Hematopoietic multipotent progenitor cell treated with erythropoietin and hydrocortisone succinate and interleukin-3 and kit ligand, for 17 days (in vitro differentiated cells): Measurements from ENCODE around the gene GPR31.

Experiments
- DNase-seq: peaks from one replicate; pipeline ENCODE4 v3.0.0-alpha.2; 2015; ENCODE audit warnings: low spot score

Gene GPR31

DNA sequence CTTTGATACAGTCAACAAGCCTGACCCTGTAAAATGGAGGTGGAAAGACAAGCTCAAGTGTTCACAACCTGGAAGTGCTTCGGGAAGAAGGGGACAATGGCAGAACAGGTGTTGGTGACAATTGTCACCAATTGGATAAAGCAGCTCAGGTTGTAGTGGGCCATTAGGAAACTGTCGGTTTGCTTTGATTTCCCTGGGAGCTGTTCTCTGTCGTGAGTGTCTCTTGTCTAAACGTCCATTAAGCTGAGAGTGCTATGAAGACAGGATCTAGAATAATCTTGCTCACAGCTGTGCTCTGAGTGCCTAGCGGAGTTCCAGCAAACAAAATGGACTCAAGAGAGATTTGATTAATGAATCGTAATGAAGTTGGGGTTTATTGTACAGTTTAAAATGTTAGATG, 19.9 kb downstream of the GPR31 start:
- DNase-seq = no peak

DNA sequence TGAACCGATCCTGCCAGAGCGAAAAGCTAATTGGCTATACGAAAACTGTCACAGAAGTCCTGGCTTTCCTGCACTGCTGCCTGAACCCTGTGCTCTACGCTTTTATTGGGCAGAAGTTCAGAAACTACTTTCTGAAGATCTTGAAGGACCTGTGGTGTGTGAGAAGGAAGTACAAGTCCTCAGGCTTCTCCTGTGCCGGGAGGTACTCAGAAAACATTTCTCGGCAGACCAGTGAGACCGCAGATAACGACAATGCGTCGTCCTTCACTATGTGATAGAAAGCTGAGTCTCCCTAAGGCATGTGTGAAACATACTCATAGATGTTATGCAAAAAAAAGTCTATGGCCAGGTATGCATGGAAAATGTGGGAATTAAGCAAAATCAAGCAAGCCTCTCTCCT, 20.7 kb downstream of the GPR31 start:
- no peak for DNase-seq

DNA sequence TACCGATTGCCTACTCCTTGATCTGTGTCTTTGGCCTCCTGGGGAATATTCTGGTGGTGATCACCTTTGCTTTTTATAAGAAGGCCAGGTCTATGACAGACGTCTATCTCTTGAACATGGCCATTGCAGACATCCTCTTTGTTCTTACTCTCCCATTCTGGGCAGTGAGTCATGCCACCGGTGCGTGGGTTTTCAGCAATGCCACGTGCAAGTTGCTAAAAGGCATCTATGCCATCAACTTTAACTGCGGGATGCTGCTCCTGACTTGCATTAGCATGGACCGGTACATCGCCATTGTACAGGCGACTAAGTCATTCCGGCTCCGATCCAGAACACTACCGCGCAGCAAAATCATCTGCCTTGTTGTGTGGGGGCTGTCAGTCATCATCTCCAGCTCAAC, 21.4 kb downstream of the GPR31 start:
- no peak for DNase-seq

DNA sequence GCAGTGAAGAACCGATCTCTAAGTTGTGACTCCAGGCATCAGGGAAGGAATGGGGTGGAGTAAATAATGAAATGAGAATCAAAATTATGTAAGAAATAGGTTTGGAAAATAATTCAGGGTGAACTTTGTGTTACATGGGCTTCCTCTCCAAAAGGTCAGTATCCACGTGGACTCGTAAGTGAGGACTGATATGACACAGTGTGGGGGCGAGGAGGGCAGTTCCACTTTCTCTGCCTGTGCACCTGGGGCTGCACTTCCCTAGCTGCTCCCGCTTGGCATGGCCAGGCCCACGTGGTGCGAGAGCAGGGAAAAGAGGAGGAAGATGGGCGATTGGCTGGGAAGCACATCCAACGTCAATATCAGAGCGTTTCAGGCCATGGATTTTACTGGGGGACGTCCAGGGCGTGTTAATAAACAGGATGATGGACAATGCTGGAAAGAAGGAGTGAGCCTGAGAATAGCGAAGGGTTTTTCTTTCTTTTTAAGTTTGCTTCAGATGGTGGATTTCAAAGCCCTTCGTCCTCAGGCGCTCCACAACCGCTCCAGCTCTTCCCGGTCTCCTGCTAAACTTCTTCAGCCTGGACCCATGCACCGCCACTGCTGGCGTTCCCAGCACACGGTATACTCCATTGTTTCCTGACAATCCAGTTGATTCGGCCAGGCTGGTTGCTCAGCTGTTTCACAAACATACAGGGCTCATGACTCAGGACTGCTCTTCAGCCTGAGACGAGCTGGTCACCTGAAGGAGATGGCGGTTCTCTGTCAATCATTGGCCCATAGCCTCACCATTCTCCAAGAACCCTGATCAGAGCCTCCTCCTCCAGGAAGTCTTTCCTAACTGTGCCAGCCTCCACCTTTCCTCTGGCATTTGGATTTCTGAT, 23.1 kb downstream of the GPR31 start:
- DNase-seq = no peak

DNA sequence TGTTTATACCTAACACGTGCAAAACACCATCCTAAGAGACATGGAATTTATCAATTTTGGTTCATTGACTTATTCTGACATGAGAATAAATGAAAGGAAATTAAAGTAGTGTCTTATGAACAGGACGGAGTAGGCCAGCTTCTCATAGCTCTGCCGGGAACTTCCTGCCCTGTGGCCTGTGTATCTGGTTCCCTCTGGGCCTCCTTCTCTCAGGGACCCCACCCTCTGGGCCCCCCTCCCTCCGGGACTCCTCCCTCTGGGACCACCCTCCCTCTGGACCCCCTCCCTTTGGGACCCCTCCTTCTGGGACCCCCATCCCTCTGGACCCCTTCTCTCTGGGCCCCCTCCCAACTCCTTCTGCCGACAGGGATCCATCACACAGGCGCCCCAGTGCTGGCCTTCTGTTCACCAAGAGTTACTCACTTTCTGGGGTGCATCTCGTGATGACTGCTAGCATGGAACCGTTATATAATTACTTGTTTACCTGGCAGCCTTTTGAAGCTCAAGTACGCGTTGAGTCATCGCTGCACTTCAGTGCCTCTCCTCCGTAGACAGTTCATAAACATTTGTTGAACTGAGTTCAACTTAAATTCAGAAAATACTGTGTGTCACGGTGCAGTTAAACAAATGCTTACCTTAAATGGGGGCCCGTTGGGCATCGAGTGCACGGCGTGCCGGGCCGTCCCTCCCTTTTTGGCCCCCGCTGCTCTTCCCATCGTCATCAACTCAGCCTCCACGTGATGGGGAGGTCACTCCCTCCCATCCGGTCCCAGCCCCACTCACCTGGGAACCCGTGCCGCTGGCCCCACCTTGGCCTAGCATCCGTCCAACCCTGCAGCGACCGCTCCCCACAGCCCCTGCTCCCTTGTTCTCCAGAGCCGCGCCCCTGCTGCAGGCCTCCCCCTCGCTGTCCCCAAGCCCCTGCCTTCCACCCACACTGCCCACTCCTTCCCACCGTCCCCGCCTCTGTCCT, 26.8 kb downstream of the GPR31 start:
- DNase-seq = no peak

DNA sequence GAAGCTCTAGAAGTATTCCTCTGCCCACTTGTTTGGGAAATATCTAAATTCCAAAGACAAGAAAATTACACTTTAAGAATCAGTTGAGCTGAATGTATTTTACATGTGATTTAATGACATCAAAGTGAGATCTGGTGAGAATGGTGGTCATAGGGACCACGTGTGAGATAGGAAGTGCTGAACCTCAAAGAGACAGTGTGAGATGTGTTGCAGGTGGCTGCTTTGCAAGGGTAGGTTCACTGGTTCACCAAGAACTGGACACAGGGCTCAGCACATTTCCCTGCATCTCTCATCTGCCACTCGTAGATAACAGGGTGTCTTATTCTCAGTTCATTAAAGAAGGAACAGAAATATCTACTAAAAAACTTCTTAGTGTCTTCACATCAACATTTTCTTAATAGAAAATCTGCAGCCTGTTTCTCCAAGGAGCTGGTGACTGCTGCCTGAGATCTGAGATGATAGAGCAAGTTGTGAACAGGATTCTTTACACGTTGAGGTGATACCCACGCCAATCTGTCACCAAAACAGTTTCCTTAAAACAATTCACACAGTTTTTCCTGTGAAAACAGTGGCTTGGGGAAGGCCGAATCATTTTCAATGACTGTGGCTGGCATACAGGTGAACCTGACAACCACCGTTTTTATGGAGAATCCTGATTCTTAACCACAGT, 27.6 kb downstream of the GPR31 start:
- DNase-seq = no peak

DNA sequence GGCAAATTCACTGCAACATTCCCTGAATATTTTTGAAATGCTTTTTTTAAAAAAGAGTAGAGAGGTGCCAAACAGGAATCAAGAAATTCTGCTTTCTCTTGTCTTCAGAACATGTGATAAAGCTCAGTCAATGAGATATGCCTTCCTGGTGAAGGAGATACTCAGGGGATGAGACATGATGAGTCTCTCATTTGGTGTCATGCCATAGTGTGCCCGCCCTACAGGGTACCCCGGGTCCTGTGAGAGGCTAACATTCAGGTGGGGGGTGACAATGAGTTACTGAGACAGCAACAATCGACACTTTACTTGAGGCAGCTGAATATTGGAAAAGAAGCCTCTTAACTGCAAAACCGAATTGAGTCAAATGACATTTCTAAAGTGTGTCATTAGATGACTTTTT, 28.2 kb downstream of the GPR31 start:
- DNase-seq = no peak

DNA sequence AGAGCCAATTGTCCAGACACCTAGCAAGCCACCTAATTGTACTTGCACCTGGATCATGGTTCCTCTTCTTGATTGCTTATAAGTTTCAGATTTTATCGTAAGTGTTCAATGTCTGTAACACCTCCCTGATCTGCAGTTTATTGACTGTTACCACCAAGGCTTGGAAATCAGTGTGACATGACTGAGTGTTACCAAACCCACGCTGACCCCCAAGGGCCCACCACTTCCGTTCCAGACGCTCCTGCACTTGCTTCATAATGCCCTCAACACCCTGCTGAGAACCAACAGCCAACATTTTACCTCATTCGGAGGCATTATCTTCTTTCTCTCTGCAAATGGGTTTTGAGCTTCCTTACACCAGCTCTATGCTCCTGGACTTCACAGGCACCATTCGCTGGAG, 28.6 kb downstream of the GPR31 start:
- no peak for DNase-seq

DNA sequence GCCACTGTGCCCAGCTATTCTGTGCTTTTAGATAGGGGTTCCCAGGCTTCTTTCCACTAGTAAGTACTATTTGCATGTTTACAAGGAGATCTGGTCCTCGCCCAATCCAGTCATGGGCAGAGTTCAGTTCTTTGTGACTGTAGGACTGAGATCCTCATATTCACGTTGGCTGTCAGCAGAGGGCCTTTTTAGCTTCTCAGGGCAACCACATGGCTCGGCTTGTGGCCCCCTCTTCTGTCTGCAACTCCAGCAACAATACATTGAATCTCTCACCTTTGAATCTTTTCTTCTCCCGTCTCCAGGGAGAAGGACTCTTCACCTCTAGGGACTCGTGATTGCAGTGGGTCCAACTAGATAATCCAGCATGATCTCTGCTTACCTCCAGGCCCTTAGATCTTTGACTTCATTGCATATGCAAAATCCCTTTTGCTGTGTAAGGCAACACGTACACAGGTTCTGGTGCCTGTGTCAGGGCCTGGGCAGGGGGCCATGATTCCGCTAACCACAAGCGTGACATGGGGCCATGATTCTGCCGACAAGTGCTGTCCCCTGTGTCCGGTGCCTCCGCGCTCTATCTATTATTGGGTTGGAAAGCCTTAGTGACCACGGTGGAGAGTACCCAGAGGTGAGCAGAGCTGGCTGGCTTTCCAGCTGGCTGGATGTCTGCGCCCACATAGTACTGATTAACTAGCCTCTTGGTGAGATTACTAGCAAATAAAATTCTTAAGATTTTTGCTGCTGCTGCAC, 29.8 kb downstream of the GPR31 start:
- DNase-seq = no peak

DNA sequence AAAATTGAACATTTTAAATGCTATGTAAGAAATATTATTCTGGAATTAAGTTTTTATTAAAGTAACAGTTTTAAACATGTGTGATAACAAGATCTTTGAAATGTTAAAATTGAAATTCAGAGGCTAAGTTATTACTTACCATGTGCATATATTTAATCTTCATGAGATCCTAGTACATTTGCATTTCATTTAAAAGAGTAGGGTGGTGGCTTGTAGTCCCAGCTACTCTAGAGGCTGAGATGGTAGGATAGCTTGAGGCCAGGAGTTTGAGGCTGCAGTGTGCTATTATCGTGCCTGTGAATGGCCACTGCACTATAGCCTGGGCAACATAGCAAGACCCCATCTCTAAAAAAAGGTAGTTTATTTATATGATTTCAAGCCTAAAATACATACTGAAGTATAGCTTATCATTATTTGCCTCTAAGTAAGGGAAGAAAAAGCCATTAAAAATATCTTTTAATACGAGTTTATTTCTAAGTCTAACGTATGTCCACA, 31.9 kb downstream of the GPR31 start:
- no peak for DNase-seq

DNA sequence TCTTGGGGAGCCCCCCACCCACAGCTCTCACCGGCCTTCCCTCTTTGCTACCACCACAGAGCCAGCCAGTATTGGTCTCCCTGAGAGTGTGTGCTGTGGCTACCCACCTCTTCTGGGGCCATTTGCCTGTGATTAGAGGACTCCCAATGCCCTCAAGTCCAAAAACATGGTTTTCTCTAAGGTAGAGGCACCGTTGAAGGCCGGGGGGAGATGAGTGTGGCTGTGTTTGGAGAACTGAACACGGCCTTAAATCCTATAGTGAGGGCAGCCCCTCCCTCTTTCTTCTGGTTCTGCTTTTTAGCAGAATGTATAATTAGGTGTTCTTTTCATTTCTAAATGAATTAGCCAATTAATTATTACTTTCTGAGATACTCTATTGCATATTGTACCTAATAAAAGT, 32.4 kb downstream of the GPR31 start:
- no peak for DNase-seq

DNA sequence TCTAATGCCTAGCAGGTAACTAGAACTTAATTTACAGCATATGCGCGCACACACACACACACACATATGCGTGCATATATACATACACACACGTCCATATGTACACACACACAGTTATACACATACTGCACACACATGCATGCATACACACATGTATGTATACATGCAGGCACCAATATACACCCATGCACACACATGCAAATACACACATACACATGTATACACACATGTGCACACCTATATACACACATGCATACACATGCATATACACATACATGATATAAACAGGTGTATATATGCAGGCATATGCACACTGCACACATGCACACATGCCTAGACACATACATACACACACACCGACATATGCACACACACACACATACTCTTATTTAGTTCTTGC, 33.0 kb downstream of the GPR31 start:
- no peak for DNase-seq

DNA sequence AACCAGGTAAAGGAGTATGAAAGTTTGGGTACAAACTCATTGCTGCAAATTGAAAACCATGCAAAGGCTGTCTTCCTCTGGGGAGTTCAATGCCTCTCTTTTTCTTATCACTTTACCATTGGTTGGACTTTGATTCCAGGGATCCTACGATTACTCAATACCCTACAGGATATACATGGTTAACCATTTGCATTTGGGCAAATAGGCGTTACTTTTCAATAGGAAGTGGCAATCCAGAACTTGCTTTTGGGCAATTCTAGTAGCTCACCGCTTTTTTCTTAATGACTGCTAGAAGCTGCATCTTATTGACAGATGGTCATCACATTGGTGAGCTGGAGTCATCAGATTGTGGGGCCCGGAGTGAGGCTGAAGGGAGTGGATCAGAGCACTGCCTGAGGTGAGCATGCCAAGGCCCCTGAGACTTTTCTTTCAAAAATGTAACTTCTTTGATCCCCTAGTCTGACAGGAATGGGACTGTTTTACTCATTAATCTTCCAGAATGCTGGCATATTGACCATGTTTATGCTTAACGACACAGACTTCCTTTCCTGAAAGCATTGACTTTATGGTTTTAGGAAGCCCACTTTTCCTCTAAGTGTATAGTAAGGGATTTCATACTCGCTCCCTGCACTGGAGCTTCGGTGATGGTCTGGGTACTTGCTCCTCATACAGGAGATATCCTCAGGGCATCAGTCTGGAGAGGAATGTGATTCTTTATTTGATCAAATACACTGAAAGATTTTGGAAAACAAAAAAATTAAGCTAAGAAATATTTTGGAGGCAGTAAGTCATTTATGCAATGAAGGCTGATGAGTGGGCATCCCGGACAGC, 34.7 kb downstream of the GPR31 start, which contains the start of gene CCR6:
TSS of gene CCR6 (plus strand) at position 270 of the 831 bp plus-strand sequence. CDS start 13,039 bp downstream, outside the sequence.
- DNase-seq = no peak

DNA sequence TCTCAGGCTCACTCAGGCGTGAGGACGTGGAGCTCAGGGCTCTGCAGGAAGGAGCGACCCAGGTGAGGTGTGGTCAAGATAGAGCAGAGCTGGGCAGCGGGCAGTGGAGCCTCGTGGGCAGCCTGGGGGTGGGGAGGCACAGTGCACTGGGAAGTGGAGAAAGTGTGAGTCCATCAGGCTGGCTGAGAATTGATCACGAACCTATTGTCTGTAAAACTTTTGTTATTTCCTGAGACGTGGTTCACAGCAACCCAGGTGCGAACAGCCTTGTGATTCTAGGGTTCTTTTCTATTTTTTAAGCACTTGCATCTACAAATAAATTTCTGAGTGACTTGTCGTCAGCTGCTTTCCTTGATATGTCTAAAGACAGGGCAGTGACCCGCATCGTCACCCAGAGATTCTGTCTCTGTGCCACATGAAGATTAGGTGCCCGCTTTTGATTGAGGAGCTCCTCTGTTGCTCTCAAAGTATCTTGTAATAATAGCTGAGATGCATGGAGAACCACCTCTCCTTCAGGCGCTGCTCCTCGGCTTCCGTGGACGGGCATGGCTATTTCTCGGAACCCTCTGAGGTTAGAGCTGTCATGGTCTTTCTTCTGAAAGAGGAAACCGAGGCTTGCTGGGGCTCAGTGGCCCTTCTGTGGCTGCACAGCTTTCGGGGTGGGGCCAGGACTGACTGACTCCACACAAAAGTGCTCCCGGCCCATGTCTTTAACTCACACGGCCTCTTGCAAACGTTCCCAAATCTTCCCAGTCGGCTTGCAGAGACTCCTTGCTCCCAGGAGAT, 35.5 kb downstream of the GPR31 start:
- no peak for DNase-seq

DNA sequence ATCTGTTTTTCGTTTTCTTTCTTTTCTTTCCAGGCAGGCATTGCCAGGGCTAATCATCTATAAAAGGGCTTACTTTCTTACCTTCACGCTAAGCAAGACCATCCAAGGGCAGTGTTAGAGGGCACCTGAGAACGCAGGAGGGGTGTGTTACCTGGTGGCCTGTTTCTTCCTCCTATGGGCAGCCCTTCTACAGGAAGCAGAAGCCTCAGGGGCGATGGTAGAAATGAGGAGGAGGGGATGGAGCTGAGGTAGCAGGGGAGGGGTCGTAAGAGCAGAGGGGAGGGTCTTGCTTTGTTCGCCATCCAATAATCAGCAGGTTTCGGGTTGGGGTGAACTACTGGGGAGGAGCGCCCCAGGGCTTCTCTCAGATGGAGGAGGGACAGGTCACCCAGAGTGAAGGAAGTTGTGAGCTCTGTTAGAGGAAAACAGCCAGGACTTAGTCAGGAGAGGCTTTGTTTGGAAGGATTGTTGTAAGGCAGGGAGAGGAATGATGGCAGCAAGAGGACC, 36.4 kb downstream of the GPR31 start:
- no peak for DNase-seq

DNA sequence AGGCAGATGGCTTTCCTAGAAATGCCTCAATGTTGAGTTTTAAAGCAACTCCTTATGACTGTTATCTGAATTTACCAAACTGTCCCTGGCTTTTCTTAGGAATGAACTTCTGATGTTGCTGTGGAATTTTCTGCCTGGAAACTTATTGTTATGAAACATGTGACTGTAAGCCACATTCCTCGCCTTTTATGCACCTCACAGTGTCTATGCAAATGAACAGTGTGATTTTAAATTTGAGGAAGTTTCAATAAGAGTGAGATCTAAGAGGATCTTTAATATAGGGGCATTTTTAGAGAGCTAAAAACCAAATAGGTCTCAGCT, 37.2 kb downstream of the GPR31 start:
- DNase-seq = no peak

DNA sequence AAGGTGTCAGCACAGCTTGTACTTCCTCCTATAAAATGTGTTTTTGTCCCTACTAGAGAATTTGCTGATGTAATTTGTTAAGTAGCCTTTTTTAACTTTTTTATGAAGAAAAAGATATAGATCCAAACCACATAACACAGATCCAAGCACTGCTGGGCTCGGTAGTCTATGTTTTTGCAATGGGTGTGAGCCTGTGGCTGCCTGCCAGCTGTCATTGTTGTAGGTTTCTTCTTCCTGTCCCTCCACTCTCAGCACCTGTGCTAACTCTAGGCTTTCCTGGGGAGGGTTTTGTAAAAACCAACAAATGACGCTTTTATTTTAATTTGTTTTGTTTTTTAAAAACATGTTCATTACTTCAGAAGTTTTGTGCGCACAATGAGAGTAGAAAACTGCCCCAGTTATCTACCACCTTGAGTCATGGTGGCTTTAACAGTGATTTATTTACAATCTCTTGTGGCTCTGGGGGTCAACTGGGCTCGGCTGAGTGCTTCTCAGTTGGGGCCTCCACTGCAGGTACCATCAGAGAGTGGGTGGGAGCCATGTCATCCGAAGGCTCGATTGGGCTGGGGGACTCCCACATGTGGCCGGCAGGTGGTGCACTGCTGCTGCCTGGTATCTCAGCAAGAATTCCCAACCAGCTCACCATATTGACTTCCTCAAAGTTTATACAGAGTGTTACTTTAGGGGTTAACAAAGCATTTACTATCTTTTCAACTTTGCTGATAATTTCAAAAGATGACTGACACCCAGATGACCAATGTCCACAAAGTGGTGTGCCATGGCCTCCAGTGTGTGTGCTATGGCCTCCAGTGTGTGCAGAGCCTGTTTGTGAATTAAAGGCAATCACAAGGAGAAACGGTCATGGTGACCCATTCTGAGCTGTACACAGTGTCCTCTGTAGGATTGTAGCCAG, 37.9 kb downstream of the GPR31 start:
- DNase-seq = no peak

DNA sequence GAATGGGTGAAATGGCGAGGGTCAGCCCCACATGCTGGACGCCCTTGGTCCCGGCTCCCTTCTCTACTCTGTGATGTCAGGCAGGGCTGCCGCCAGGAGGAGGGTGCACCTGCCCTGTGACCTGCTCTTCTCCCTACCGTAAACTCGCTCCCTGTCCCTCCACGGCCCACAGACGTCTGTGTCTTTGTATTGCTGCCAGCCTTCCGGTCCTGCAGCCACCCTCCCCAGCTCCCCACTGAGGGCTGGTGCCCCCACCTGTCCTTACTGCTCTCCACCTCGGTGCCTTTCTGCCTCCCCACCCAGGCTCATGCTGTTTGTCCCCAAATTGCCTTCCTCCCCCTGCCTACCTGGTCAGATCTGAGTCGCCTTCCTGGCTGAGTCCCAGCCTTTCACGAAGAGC, 38.9 kb downstream of the GPR31 start:
- DNase-seq = no peak

DNA sequence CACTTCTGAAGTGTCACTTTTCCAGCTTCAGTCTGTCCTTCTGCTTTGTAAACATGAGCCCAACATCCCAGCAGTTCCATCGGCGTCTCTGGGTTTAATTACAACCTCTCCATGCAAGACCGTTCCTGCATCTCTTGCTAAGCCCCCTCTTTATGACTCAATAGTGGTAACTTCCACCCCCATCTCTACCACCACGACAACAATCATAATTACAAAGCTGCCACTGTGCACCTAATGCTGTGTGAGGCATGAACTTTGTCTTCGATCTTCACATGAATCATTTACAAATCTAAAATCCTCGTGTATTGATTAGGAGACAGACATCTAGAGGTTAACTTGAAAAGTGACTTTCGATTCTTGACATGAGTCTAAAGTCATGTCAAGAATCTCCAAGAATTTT, 39.8 kb downstream of the GPR31 start:
- DNase-seq = no peak
